Measurements from ENCODE around the gene SMARCA4. TPM values are rescaled to one million over a fixed set of nuclear protein-coding genes. Genes with fewer than 3 reads are reported as not detected.

SMARCA4 gene
- polyA plus RNA-seq, 1 experiment: 46.3 TPM

DNA sequence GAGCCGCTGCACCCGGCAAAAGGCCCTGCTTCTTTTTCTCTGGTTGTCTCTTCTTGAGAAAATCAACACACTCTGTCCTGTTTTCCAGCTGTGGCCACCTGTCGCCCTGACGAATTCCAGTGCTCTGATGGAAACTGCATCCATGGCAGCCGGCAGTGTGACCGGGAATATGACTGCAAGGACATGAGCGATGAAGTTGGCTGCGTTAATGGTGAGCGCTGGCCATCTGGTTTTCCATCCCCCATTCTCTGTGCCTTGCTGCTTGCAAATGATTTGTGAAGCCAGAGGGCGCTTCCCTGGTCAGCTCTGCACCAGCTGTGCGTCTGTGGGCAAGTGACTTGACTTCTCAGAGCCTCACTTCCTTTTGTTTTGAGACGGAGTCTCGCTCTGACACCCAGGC lies 145.6 kb downstream of the SMARCA4 start:
- Histone ChIP-seq H3K27me3 (ENCODE audit: control insufficient read depth, insufficient read depth, low read length) (no peaks in the 10 kb centered on the region), H3K36me3 (ENCODE audit: control insufficient read depth, insufficient read depth, low read length) (peaks cover 41% of the 10 kb centered on the region), H3K4me3 (ENCODE audit: low read depth, low read length) (no peak overlapping the region)
- TF ChIP-seq, protein P1, sequence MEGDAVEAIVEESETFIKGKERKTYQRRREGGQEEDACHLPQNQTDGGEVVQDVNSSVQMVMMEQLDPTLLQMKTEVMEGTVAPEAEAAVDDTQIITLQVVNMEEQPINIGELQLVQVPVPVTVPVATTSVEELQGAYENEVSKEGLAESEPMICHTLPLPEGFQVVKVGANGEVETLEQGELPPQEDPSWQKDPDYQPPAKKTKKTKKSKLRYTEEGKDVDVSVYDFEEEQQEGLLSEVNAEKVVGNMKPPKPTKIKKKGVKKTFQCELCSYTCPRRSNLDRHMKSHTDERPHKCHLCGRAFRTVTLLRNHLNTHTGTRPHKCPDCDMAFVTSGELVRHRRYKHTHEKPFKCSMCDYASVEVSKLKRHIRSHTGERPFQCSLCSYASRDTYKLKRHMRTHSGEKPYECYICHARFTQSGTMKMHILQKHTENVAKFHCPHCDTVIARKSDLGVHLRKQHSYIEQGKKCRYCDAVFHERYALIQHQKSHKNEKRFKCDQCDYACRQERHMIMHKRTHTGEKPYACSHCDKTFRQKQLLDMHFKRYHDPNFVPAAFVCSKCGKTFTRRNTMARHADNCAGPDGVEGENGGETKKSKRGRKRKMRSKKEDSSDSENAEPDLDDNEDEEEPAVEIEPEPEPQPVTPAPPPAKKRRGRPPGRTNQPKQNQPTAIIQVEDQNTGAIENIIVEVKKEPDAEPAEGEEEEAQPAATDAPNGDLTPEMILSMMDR (IDR thresholded peaks at IDR 0.05; ENCODE audit: insufficient read depth, low read depth, low read length): no peak
- ChIA-PET CTCF (interaction anchor here (0.9 to 1.5 kb wide), 2 partner anchors 19 to 71 kb away, joined by 3 read pairs; no protein-coding TSS in a partner anchor), POLR2A (no interaction called here)
- DNase-seq (ENCODE audit: low read depth): no peak

DNA sequence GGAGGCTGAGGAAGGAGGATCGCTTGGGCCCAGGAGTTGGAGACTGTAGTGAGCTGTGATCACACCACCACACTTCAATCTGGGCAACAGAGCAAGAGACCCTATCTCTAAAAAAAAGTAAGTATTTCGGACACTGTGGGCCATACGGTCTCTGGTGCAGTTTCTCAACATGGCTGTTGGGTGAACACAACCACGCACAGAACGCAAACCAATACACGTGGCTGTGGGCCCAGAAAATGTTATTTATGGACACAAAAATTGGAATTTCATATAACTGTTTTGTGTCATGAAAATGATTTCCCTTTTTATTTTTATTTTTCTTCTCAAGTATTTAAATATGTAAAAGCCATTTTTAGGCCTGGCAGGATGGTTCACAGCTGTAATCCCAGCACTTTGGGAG lies 147.9 kb downstream of the SMARCA4 start:
- no peaks in the 10 kb centered on the region for H3K27me3 ChIP-seq (ENCODE audit: control insufficient read depth, insufficient read depth, low read length)
- ChIA-PET POLR2A (no interaction called here), CTCF (interaction anchor here (3.1 kb wide), 1 partner anchor 17 kb away, joined by 11 read pairs; no protein-coding TSS in a partner anchor)
- DNase-seq (ENCODE audit: low read depth): no peak
- TF ChIP-seq, protein P1 (IDR thresholded peaks at IDR 0.05; ENCODE audit: insufficient read depth, low read depth, low read length): no peak
- peaks cover 42% of the 10 kb centered on the region for H3K36me3 ChIP-seq (ENCODE audit: control insufficient read depth, insufficient read depth, low read length)
- H3K4me3 ChIP-seq (ENCODE audit: low read depth, low read length): no peak overlapping the region

DNA sequence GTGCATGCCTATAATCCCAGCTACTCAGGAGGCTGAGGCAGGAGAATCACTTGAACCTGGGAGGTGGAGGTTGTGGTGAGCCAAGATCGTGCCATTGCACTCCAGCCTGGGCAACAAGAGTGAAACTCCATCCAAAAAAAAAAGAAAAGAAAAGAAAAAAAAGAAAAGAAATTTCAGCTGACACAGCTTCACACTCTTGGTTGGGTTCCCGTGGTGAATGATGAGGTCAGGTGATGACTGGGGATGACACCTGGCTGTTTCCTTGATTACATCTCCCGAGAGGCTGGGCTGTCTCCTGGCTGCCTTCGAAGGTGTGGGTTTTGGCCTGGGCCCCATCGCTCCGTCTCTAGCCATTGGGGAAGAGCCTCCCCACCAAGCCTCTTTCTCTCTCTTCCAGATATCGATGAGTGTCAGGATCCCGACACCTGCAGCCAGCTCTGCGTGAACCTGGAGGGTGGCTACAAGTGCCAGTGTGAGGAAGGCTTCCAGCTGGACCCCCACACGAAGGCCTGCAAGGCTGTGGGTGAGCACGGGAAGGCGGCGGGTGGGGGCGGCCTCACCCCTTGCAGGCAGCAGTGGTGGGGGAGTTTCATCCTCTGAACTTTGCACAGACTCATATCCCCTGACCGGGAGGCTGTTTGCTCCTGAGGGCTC lies 150.4 kb downstream of the SMARCA4 start:
- TF ChIP-seq, protein P1 (IDR thresholded peaks at IDR 0.05; ENCODE audit: insufficient read depth, low read depth, low read length): no peak
- Histone ChIP-seq H3K4me3 (ENCODE audit: low read depth, low read length) (no peak overlapping the region), H3K36me3 (ENCODE audit: control insufficient read depth, insufficient read depth, low read length) (peaks cover 45% of the 10 kb centered on the region), H3K27me3 (ENCODE audit: control insufficient read depth, insufficient read depth, low read length) (no peaks in the 10 kb centered on the region)
- POLR2A ChIA-PET: no interaction called here
- CTCF ChIA-PET: interaction anchor here (3.1 to 3.5 kb wide), 2 partner anchors 15 kb away, joined by 11 to 18 read pairs; no protein-coding TSS in a partner anchor
- no peak for DNase-seq (ENCODE audit: low read depth)

- no peaks in the 10 kb centered on the region for H3K27me3 ChIP-seq (ENCODE audit: control insufficient read depth, insufficient read depth, low read length)
- TF ChIP-seq, protein P1 (IDR thresholded peaks at IDR 0.05; ENCODE audit: insufficient read depth, low read depth, low read length): no peak
- H3K4me3 ChIP-seq (ENCODE audit: low read depth, low read length): no peak overlapping the region
- POLR2A ChIA-PET: no interaction called here
- no peak for DNase-seq (ENCODE audit: low read depth)
- H3K36me3 ChIP-seq (ENCODE audit: control insufficient read depth, insufficient read depth, low read length): peaks cover 45% of the 10 kb centered on the region
- CTCF ChIA-PET: interaction anchor here (3.5 kb wide), 1 partner anchor 14 kb away, joined by 18 read pairs; no protein-coding TSS in a partner anchor
These were observed 150.9 kb downstream of the SMARCA4 start for GRCh38 chr19:11111771-11112144.

Small RNA genes within 50 kb of the gene (small RNA-seq; reads per million reads assigned to genes)
- gene RF02271 (ENCODE audit: insufficient read length, low read depth, low replicate concordance): not detected
- not detected for gene RN7SL192P (ENCODE audit: insufficient read length, low read depth, low replicate concordance)

Other genes starting within 250 kb of the SMARCA4 start
- 43.5 and 64.2 TPM in 2 replicates for gene DNM2, start 243.0 kb upstream of the SMARCA4 start, polyA plus RNA-seq (2011; rRNA removed)
- gene TMED1, start 124.8 kb upstream of the SMARCA4 start, polyA plus RNA-seq (2011; rRNA removed): 50.2 and 85.3 TPM in 2 replicates
- 0.20 and 0.26 TPM in 2 replicates for gene C19orf38, start 112.6 kb upstream of the SMARCA4 start, polyA plus RNA-seq (2011; rRNA removed)
- 17.9 and 33.7 TPM in 2 replicates for gene CARM1, start 89.5 kb upstream of the SMARCA4 start, polyA plus RNA-seq (2011; rRNA removed)
- 79.3 and 138 TPM in 2 replicates for gene YIPF2, start 32.4 kb upstream of the SMARCA4 start, polyA plus RNA-seq (2011; rRNA removed)
- 6.7 and 9.1 TPM in 2 replicates for gene TIMM29, start 32.2 kb upstream of the SMARCA4 start, polyA plus RNA-seq (2011; rRNA removed)
- 20.2 and 60.0 TPM in 2 replicates for gene LDLR, start 128.4 kb downstream of the SMARCA4 start, polyA plus RNA-seq (2011; rRNA removed)
- 17.9 and 18.9 TPM in 2 replicates for gene SPC24, start 194.8 kb downstream of the SMARCA4 start, polyA plus RNA-seq (2011; rRNA removed)
- 113 and 176 TPM in 2 replicates for gene KANK2, start 236.5 kb downstream of the SMARCA4 start, polyA plus RNA-seq (2011; rRNA removed)